Renal cortex interstitium (tissue), 11 donors: ENCODE results near the gene LAGE3. TPM values are rescaled to one million over a fixed set of nuclear protein-coding genes. Genes with fewer than 3 reads are reported as not detected.

Source experiments
- DNase-seq, 11 donors: peaks; one replicate each; pipeline ENCODE4 v3.0.0-alpha.2; 2013; ENCODE audit warnings: low read depth in 9 of 11, low spot score in 4 of 11; ENCODE audit errors: extremely low read depth in 1 of 11
- polyA plus RNA-seq, 3 donors: library from polyadenylated mRNA; unstranded; fragments of 120-200 nt; gene quantifications; one replicate each; pipeline ENCODE4 v1.2.1, GENCODE V29; 2013; ENCODE audit not compliant: insufficient read length in 3 of 3

LAGE3 gene
- polyA plus RNA-seq, 3 donors: 9.2 to 14.9 (median 11.8) TPM

- DNase-seq: no peak
These were observed 6.3 kb upstream of the LAGE3 start for GRCh38 chrX:154485150-154486051.

GRCh38 chrX:154484255-154485149 is 5.4 kb upstream of the LAGE3 start:
- DNase-seq: no peak

- no peak for DNase-seq
These were observed 4.2 kb upstream of the LAGE3 start for GRCh38 chrX:154483325-154483724.

- DNase-seq: no peak
These were observed 3.7 kb upstream of the LAGE3 start for GRCh38 chrX:154482786-154483185.

GRCh38 chrX:154481911-154482601 is 3.0 kb upstream of the LAGE3 start:
- DNase-seq: no peak

- DNase-seq: no peak
These were observed 2.1 kb upstream of the LAGE3 start for GRCh38 chrX:154481195-154481594.

- no peak for DNase-seq
These were observed 1.1 kb downstream of the LAGE3 start for GRCh38 chrX:154477891-154478477.

GRCh38 chrX:154476821-154477220 is 2.3 kb downstream of the LAGE3 start:
- DNase-seq: no peak

- DNase-seq: no peak
These were observed 5.4 kb downstream of the LAGE3 start for GRCh38 chrX:154473683-154474082.

- no peak for DNase-seq
These were observed 6.1 kb downstream of the LAGE3 start for GRCh38 chrX:154472685-154473632.

GRCh38 chrX:154471839-154472684 is 7.0 kb downstream of the LAGE3 start:
- DNase-seq: no peak

- no peak for DNase-seq
These were observed 8.0 kb downstream of the LAGE3 start for GRCh38 chrX:154470914-154471568.

GRCh38 chrX:154470434-154470833 is 8.6 kb downstream of the LAGE3 start:
- DNase-seq: no peak

GRCh38 chrX:154469880-154470279 is 9.2 kb downstream of the LAGE3 start:
- no peak for DNase-seq

- DNase-seq: no peak
These were observed 10.0 kb downstream of the LAGE3 start for GRCh38 chrX:154469114-154469513.

GRCh38 chrX:154468217-154468616 is 10.9 kb downstream of the LAGE3 start:
- DNase-seq: no peak

- no peak for DNase-seq
These were observed 11.5 kb downstream of the LAGE3 start for GRCh38 chrX:154467556-154467955.
